Activated CD8-positive, alpha-beta memory T cell treated with anti-CD3 and anti-CD28 coated beads, Interleukin-2, amount 50 U/mL, for 24 hours (primary cell): ENCODE measurements around the gene MEIS3.
"Not testable (repeated sequence)": the region's sequence is repeated elsewhere in the genome, so short reads cannot be mapped to it uniquely, and the experiment has no call there.

Experiments
- DNase-seq: peaks from one replicate; pipeline ENCODE4 v3.0.0-alpha.2; 2020; ENCODE audit errors: extremely low read depth

Gene MEIS3

GRCh38 chr19:47386582-47386981 is 32.7 kb downstream of the MEIS3 start:
- not testable (repeated sequence) for DNase-seq

DNA sequence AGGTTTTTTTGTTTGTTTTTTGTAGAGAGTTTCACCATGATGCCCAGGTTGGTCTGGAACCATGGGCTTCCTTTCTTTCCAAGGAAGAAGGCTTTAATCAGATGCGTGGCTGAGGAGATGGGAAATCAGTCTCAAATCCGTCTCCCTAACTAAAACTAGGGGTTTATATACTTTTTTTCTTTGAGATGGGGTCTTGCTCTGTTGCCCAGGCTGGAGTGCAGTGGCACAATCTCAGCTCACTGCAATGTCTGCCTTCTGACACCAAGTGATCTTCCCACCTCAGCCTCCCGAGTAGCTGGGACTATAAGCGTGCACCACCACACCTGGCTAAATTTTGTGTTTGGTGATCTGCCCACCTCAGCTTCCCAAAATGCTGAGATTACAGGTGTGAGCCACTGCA is 34.8 kb downstream of the MEIS3 start:
- not testable (repeated sequence) for DNase-seq

GRCh38 chr19:47383890-47384289 is 35.4 kb downstream of the MEIS3 start:
- not testable (repeated sequence) for DNase-seq

- no peak for DNase-seq
Measured at GRCh38 chr19:47381653-47382279, 37.6 kb downstream of the MEIS3 start.

GRCh38 chr19:47381121-47381520 is 38.2 kb downstream of the MEIS3 start:
- DNase-seq: no peak

DNA sequence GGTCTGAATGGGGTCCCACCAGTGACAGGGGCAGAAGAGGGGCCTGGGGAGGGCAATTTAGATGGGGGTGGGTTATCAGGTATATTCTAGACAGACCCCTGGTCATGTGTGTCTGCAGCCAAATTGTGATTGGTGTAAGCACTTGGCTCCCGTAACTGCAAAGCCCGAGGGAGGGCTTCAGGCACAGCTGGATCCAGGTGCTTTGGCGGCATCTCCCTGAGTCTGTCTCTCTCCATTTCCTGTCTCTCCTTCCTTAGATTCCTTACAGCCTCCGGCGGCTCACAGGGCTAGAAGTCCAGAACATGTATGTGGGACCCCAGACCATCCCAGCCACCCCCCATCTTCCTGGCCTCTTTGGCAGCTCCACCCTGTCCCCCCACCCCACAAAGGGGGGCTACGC is 38.8 kb downstream of the MEIS3 start:
- no peak for DNase-seq

- DNase-seq: no peak
Measured at GRCh38 chr19:47379381-47379938, 39.9 kb downstream of the MEIS3 start.

- no peak for DNase-seq
Measured at GRCh38 chr19:47378246-47378645, 41.1 kb downstream of the MEIS3 start.

DNA sequence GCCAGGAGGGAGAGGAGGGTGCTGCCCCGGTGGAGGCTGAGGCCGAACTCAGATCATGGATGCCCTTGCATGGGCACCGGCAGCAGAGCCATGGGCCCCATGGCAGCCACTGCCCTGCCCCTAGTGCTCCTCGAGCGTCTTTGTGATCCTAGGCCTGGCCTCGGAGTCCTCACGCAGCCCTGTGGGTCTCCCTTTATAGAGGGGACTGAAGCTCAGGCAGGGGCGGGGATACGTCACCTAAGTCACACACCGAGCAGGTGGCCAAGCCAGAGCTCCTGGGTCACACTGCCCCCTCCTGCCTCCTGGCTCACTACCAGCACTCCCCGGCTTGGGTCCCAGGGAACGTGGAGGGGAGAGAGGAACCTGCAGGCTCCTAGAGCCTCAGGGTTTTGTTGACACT is 41.5 kb downstream of the MEIS3 start:
- DNase-seq: no peak

DNA sequence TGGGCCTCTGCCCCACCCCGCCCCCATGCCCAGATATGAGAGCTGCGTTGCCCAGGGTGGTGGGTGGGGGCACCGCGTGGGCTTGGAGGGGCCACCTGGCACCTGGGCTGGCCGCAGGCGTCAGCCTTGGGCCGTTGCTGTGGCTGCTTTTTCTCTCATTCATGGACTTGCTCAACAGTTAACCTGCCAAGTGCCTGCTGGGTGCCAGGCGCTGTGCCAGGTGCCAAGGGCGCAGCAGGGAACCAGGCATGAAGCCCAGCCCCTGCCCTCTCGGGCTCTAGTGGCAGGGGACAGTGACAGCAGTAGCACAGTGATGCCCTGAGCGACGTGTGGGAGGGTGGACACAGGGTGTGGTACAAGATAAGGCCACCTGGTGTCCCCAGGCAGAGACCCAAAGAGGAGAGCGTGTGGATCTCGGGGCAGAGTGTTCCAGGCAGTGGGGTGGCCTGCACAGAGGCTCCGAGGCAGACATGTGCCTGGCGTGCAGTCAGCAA is 42.1 kb downstream of the MEIS3 start:
- no peak for DNase-seq

GRCh38 chr19:47376589-47377144 is 42.7 kb downstream of the MEIS3 start:
- DNase-seq: no peak

GRCh38 chr19:47375694-47376588 is 43.4 kb downstream of the MEIS3 start:
- no peak for DNase-seq

- no peak for DNase-seq
Measured at GRCh38 chr19:47374876-47375693, 44.2 kb downstream of the MEIS3 start.

DNA sequence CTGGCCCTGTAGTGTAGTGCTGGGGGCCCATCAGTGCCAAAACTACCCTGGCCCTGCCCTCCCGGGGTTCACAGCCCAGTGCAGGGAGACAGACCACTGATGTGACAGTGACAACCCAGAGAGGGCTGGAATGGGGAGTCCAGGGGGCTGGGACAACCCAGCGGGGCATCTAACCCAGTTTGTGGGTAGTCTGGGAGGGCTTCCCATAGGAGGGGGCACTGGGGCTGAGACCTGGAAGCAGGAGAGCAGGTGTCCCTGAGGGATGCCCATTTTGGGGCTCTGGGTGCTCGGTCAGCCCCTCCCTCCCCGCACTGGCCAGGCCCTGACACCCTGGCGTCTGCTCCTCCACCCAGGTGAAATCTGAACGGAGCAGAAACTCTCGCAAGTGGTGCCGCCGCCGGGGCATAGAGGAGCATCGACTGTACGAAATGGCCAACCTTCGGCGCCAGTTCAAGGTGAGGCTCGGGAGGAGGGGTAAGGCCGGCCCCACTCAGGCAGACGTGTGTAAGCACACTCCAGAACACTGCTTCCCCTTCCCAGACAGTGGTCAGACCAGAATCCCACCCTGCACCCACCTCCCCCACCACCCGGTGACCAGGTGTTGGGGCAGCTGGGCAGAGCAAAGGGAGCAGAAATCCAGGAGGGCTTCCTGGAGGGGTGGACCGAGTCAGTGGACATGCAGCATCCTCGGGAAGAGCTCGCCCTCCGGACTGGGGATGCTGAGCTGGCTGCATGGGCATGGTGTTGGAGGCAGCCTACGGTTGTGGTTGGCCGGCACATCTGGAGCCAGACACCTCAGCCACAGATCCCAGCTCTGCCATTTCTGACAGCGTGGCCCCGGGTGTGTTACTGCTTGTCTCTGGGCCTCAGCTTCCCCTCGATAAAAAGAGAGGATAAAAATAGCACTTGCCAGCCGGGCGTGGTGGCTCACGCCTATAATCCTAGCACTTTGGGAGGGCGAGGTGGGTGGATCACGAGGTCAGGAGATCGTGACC is 45.8 kb downstream of the MEIS3 start:
- no peak for DNase-seq

GRCh38 chr19:47372603-47373002 is 46.7 kb downstream of the MEIS3 start:
- DNase-seq: no peak

DNA sequence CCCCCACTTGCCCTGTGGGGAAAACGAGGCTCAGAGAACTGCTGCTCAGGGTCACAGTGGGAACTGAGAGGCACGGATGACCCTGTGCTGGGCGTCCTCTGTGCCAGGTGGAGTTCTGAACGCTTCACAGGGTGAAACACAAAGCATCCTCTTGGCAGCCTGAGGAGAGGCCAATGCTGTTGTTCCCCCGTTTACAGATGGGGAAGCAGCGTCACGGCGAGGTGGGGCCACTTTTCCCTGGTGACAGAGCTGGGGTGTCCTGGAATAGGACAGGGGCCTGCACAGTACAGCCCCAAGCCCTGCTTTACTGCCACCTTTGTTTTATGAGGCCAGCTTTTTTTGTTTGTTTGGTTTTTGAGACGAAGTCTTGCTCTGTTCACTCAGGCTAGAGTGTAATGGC is 48.1 kb downstream of the MEIS3 start:
- no peak for DNase-seq

DNA sequence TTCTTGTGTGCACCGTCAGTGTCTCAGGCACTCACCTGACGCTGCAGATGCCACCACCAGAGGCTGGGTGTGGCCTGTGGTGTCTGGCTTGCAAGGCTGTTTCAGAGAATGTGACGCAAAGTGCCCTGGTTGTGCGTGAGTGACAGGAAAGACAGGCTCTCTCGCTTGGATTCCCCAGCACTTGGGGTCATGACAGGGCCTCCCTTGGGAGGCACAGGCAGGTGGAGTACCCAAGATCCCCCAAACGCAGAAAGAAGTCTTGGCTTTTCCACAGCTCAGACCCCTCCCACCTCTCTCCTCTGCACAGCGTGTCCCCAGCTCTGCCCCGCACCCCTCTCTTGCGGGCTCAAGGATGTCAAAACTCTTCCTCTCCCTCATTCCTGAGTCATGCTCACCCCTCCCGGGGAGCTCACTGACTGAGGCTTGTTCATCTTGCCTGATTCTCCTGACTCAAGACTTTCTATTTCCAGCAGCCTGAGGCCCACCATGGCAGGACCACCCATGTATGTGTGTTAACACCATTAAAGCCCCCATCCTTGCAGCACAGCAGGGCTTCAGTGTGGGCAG is 49.2 kb downstream of the MEIS3 start:
- no peak for DNase-seq

GRCh38 chr19:47365455-47365854 is 53.9 kb downstream of the MEIS3 start:
- DNase-seq: not testable (repeated sequence)

DNA sequence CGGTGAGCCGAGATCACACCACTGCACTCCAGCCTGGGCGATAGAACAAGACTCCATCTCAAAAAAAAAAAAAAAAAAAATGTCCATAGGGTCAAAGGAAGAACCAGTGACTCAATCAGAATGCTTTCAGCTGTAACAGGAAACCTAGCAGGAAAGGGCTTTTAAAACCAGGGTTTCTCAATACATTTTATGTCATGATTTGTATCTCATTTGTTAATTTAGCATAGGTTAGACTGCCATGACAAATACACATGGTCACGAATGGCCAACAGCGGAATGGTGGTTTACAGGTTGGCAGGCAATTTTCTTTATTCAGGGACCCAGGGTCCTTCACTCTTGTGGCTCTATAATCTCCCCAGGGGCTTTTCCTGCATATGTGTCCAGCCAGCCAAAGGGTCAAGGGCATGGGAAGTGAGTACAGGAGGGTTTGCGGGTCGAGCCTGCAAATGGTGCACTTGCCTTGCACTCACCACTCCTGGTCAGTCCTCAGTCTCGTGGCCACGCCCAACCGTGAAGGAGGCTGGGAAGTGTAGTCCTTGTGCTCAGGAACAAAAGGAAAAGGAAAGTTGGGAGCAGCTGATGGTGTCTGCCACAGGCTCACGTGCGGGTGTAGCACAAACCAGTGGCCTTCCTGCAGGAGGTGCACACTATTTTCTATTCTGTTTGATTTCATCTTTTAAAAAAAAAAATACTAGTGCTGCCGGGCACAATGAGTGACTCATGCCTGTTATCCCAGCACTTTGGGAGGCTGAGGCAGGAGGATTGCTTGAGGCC is 55.4 kb downstream of the MEIS3 start:
- DNase-seq: no peak
